ENCODE measurements around the gene DUSP22.

The DUSP22 gene

DNA sequence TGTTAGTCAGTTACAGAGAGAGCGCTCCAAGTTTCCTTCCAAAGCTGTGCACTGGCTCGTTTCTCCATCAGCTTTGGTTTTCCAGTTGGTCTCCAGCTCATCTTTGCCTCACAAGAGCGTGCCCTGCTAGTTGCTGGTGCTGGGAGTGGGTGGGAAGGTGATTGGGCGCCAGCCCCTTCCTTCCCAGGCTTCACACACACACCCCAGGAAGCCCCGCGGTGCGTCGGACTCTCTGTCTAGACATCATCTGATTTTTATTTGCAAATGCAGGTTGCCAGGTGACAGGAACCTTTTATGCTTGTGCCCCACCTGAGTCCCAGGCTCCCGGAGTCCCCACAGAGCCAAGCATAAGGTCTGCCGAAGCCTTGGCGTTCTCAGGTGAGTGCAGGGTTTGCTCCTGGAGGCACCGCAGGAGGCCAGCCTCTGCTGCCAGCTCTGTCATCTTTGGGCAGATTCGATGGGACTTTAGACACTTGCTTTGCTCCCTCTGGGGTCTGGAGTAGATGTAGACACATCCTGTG is 106.3 kb downstream of the DUSP22 start:
- DNase-seq, result no peak

DNA sequence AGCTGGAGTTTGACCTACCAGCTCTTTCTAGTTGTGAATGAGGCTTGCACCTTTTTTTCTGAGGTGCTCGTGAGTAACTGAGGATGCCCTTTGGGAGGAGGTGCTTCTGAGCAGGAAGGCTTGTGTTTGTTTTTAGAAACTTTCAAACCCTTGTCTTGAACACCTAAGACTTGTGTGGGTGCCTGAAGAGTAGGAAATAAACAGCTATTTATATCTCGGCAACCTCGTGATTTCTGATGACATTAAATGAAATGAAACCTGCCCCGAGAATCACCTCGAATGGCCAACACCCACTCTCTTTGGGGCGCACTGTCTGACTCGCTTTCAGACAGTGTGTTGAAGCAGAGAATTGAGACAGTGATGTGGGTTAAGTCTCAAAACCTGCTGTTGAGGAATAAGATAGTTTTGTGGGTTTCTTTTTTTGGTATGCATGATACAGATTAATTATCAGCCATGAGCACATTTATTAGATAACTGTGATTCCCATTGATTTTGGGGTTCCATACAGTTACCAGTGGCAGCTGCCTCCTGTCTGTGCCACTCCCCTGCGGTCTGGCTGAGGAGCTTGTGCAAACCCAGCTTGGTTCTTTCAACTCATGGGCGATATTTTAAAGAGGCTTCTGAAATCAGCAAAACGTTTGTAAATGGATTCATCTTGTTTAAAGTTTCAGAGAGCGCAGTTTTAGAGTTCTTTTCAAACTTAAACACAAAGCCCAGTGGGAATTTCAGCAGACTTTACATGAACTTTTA is 107.7 kb downstream of the DUSP22 start:
- DNase-seq, result no peak

DNA sequence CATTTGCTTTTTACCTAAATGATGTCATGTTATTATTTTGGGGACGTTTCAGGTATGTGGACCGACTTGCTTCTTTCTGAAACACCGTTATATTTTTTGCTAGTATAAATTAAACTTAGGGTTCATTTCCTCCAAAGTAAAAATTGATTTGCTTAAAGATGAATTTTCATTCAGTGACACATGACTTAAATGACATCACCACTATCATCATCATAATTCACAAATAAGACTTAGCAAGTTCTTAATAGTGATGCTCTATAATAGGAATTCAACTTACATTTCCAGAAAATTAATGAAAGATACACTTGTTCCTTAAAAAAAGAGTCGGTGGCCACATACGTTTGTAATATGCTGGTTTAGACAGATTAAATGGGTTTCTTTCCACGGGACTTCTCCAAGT is 108.5 kb downstream of the DUSP22 start:
- DNase-seq, result no peak
